GM19467 (cell line): Measurements from ENCODE around the gene PSMG4.

ENCODE experiments used
- ATAC-seq: cut with Tn5 transposase; IDR thresholded peaks from one replicate; pipeline ENCODE4 v1.9.1; 2021; ENCODE audit warnings: mild to moderate bottlenecking, moderate library complexity; ENCODE audit not compliant: unreplicated experiment

Gene PSMG4

GRCh38 chr6:3288711-3289663 lies 30.2 kb downstream of the PSMG4 start:
- no peak for ATAC-seq

GRCh38 chr6:3289664-3290055 lies 30.9 kb downstream of the PSMG4 start:
- no peak for ATAC-seq

- no peak for ATAC-seq
Observed at GRCh38 chr6:3290149-3290930, 31.6 kb downstream of the PSMG4 start.

- no peak for ATAC-seq
Observed at GRCh38 chr6:3290931-3291211, 32.1 kb downstream of the PSMG4 start.

- ATAC-seq = no peak
Observed at GRCh38 chr6:3291346-3291745, 32.6 kb downstream of the PSMG4 start.

- ATAC-seq = no peak
Observed at GRCh38 chr6:3291987-3292386, 33.2 kb downstream of the PSMG4 start.

GRCh38 chr6:3292431-3293197 lies 33.9 kb downstream of the PSMG4 start:
- ATAC-seq = no peak

- ATAC-seq = no peak
Observed at GRCh38 chr6:3293271-3294155, 34.8 kb downstream of the PSMG4 start.

- no peak for ATAC-seq
Observed at GRCh38 chr6:3294396-3294795, 35.6 kb downstream of the PSMG4 start.

- no peak for ATAC-seq
Observed at GRCh38 chr6:3294921-3295871, 36.4 kb downstream of the PSMG4 start.

GRCh38 chr6:3296078-3296477 lies 37.3 kb downstream of the PSMG4 start:
- ATAC-seq = no peak

- no peak for ATAC-seq
Observed at GRCh38 chr6:3296537-3296936, 37.8 kb downstream of the PSMG4 start.

- no peak for ATAC-seq
Observed at GRCh38 chr6:3297006-3297405, 38.3 kb downstream of the PSMG4 start.

- ATAC-seq = no peak
Observed at GRCh38 chr6:3297909-3298308, 39.2 kb downstream of the PSMG4 start.

- no peak for ATAC-seq
Observed at GRCh38 chr6:3299221-3299620, 40.5 kb downstream of the PSMG4 start.

GRCh38 chr6:3301506-3301905 lies 42.8 kb downstream of the PSMG4 start:
- no peak for ATAC-seq

- ATAC-seq = no peak
Observed at GRCh38 chr6:3303795-3304411, 45.2 kb downstream of the PSMG4 start.

- no peak for ATAC-seq
Observed at GRCh38 chr6:3304500-3305215, 45.9 kb downstream of the PSMG4 start.
